SU-DHL-6 (cell line): ENCODE data around the gene LRRC17.

ENCODE experiments used
- CTCF ChIP-seq: fragments of 200-600 bp; sonication (generic); IDR thresholded peaks from one replicate; pipeline ENCODE4 v1.5.1; 2017; ENCODE audit warnings: antibody characterized with exemption, mild to moderate bottlenecking, low read length, moderate library complexity; ENCODE audit not compliant: insufficient read depth, poor library complexity, severe bottlenecking
- EZH2phosphoT487 ChIP-seq: fragments of 200-600 bp; sonication (generic), shearing (Covaris generic); conservative IDR thresholded peaks from 2 replicates; pipeline ENCODE4 v1.6.1; 2018; ENCODE audit warnings: mild to moderate bottlenecking, antibody characterized with exemption, low read length, moderate library complexity, mixed read lengths

- TF ChIP-seq CTCF (no peak), EZH2phosphoT487 (no peak)
Measured at GRCh38 chr7:102993718-102994029, 80.9 kb downstream of the LRRC17 start.
